Astrocyte (in vitro differentiated cells and primary cell): Measurements from ENCODE around the gene SLC36A3. TPM values are rescaled to one million over a fixed set of nuclear protein-coding genes. Genes with fewer than 3 reads are reported as not detected.
"Not testable (repeated sequence)": the region's sequence is repeated elsewhere in the genome, so short reads cannot be mapped to it uniquely, and the experiment has no call there.

Source experiments
- DNase-seq: peaks from one replicate; pipeline ENCODE4 v3.0.0-alpha.2; 2010; ENCODE audit warnings: low read depth
- FAIRE-seq: peaks from 2 replicates; lab custom pipeline; 2011; peaks lifted over from hg19 to GRCh38; lab: Jason Lieb, UNC
- H2AFZ ChIP-seq: 2 replicates; pipeline ENCODE4 v1.6.0; 2012; ENCODE audit warnings: low read depth, low read length, inconsistent platforms
- H3K27ac ChIP-seq: 2 replicates; pipeline ENCODE4 v1.5.1; 2011; ENCODE audit warnings: low read depth, low read length, inconsistent platforms
- H3K27me3 ChIP-seq: 2 replicates; pipeline ENCODE4 v1.6.0; 2011; ENCODE audit warnings: low read length, inconsistent platforms; ENCODE audit not compliant: insufficient read depth
- H3K36me3 ChIP-seq: 2 replicates; pipeline ENCODE4 v1.5.1; 2011; ENCODE audit warnings: low read length, inconsistent platforms; ENCODE audit not compliant: insufficient read depth
- H3K4me1 ChIP-seq: 2 replicates; pipeline ENCODE4 v1.5.1; 2011; ENCODE audit warnings: low read length, inconsistent platforms; ENCODE audit not compliant: insufficient read depth
- H3K4me2 ChIP-seq: 2 replicates; pipeline ENCODE4 v1.6.0; 2012; ENCODE audit warnings: low read length, inconsistent platforms
- H3K4me3 ChIP-seq: 2 replicates; pipeline ENCODE4 v1.5.1; 2011; ENCODE audit warnings: low read depth, mild to moderate bottlenecking, low read length, inconsistent platforms; ENCODE audit not compliant: insufficient read depth
- H3K79me2 ChIP-seq: 2 replicates; pipeline ENCODE4 v1.6.0; 2012; ENCODE audit warnings: mild to moderate bottlenecking, low read length, inconsistent platforms; ENCODE audit not compliant: insufficient read depth
- H3K9ac ChIP-seq: 2 replicates; pipeline ENCODE4 v1.6.0; 2012; ENCODE audit warnings: mild to moderate bottlenecking, low read length, inconsistent platforms
- H3K9me3 ChIP-seq: 2 replicates; pipeline ENCODE4 v1.5.1; 2012; ENCODE audit warnings: low read depth, mild to moderate bottlenecking, low read length, inconsistent platforms; ENCODE audit not compliant: insufficient read depth
- H4K20me1 ChIP-seq: 2 replicates; pipeline ENCODE4 v1.6.0; 2012; ENCODE audit warnings: low read length, inconsistent platforms; ENCODE audit not compliant: insufficient read depth
- H3K27ac Mint-ChIP-seq: one replicate; pipeline ENCODE4 v1.8.0; 2021; ENCODE audit warnings: mild to moderate bottlenecking, mixed read lengths; ENCODE audit not compliant: unreplicated experiment
- H3K27me3 Mint-ChIP-seq: one replicate; pipeline ENCODE4 v1.8.0; 2021; ENCODE audit warnings: low read depth, mixed read lengths; ENCODE audit not compliant: unreplicated experiment
- H3K36me3 Mint-ChIP-seq: one replicate; pipeline ENCODE4 v1.8.0; 2021; ENCODE audit warnings: low read depth, mixed read lengths; ENCODE audit not compliant: unreplicated experiment
- H3K4me1 Mint-ChIP-seq: one replicate; pipeline ENCODE4 v1.8.0; 2021; ENCODE audit warnings: low read depth, mixed read lengths; ENCODE audit not compliant: unreplicated experiment
- H3K4me3 Mint-ChIP-seq: one replicate; pipeline ENCODE4 v1.8.0; 2021; ENCODE audit warnings: mild to moderate bottlenecking, moderate library complexity, mixed read lengths; ENCODE audit not compliant: unreplicated experiment
- H3K9me3 Mint-ChIP-seq: one replicate; pipeline ENCODE4 v1.8.0; 2021; ENCODE audit warnings: mild to moderate bottlenecking, mixed read lengths; ENCODE audit not compliant: unreplicated experiment
- CTCF ChIP-seq: IDR thresholded peaks from 2 replicates; pipeline ENCODE4 v1.5.1; 2011; ENCODE audit warnings: low read depth, mild to moderate bottlenecking, inconsistent platforms, low read length, moderate library complexity; ENCODE audit not compliant: insufficient read depth
- EZH2 ChIP-seq: IDR thresholded peaks from 2 replicates; pipeline ENCODE4 v1.6.1; 2012; ENCODE audit warnings: mild to moderate bottlenecking, low read length, inconsistent platforms; ENCODE audit not compliant: insufficient read depth
- total RNA-seq: library from RNA; stranded (reverse); gene quantifications from 2 replicates; pipeline ENCODE4 v1.2.1, GENCODE V29; 2021

The SLC36A3 gene
- total RNA-seq, 1 donor from 2014 or later, result not detected

GRCh38 chr5:151240924-151241635 is 62.5 kb downstream of the SLC36A3 start:
- Histone ChIP-seq H3K4me3 (no peak overlapping the region), H3K27ac (no peak overlapping the region), H3K9me3 (no peaks in the 10 kb centered on the region), H3K36me3 (no peaks in the 10 kb centered on the region), H4K20me1 (no peaks in the 10 kb centered on the region), H3K79me2 (no peaks in the 10 kb centered on the region), H3K27me3 (peaks cover 4% of the 10 kb centered on the region), H3K4me1 (no peaks in the 10 kb centered on the region), H2AFZ (no peak overlapping the region), H3K9ac (no peak overlapping the region), H3K4me2 (no peak overlapping the region)
- FAIRE-seq (no peak), DNase-seq (no peak)
- Mint-ChIP-seq H3K4me3 (no peak overlapping the region), H3K9me3 (peaks cover 3% of the 10 kb centered on the region), H3K27me3 (peaks cover 17% of the 10 kb centered on the region), H3K36me3 (no peaks in the 10 kb centered on the region), H3K27ac (no peak overlapping the region), H3K4me1 (no peaks in the 10 kb centered on the region)
- TF ChIP-seq CTCF (no peak), EZH2 (no peak)

GRCh38 chr5:151240268-151240835 is 63.2 kb downstream of the SLC36A3 start:
- DNase-seq, H3K4me2 ChIP-seq, FAIRE-seq, H3K36me3 ChIP-seq, H3K4me1 ChIP-seq, H3K9me3 ChIP-seq, H3K27ac Mint-ChIP-seq, H4K20me1 ChIP-seq, H3K9ac ChIP-seq, H3K4me1 Mint-ChIP-seq, H3K4me3 ChIP-seq, H2AFZ ChIP-seq, H3K4me3 Mint-ChIP-seq, H3K27ac ChIP-seq, H3K9me3 Mint-ChIP-seq, H3K36me3 Mint-ChIP-seq, H3K27me3 ChIP-seq, H3K79me2 ChIP-seq: not testable (repeated sequence)
- H3K27me3 Mint-ChIP-seq, result peaks cover 13% of the 10 kb centered on the region

GRCh38 chr5:151239237-151239861 is 64.2 kb downstream of the SLC36A3 start:
- H3K4me3 Mint-ChIP-seq, result no peak overlapping the region
- H3K36me3 Mint-ChIP-seq, result no peaks in the 10 kb centered on the region
- Histone ChIP-seq H3K4me3 (no peak overlapping the region), H3K9ac (no peak overlapping the region), H3K9me3 (no peaks in the 10 kb centered on the region), H3K36me3 (no peaks in the 10 kb centered on the region), H4K20me1 (no peaks in the 10 kb centered on the region), H2AFZ (no peak overlapping the region), H3K27ac (no peak overlapping the region), H3K4me1 (no peaks in the 10 kb centered on the region), H3K4me2 (no peak overlapping the region), H3K79me2 (no peaks in the 10 kb centered on the region), H3K27me3 (peaks cover 6% of the 10 kb centered on the region)
- no peak overlapping the region for H3K27ac Mint-ChIP-seq
- DNase-seq (no peak), FAIRE-seq (no peak)
- no peaks in the 10 kb centered on the region for H3K9me3 Mint-ChIP-seq
- peaks cover 16% of the 10 kb centered on the region for H3K27me3 Mint-ChIP-seq
- TF ChIP-seq CTCF (peak; percentile 82), EZH2 (no peak)
- H3K4me1 Mint-ChIP-seq, result no peaks in the 10 kb centered on the region
